ENCODE results near the gene CDKN1B. TPM values are rescaled to one million over a fixed set of nuclear protein-coding genes. Genes with fewer than 3 reads are reported as not detected.
A peak's percentile ranks its signal among the peaks of the same experiment; 100 is the strongest.

CDKN1B gene
- total RNA-seq, 3 donors from 2014 or later (not counting 1 experiment from before 2014, with no cell fraction given): 119 to 207 (median 130) TPM

DNA sequence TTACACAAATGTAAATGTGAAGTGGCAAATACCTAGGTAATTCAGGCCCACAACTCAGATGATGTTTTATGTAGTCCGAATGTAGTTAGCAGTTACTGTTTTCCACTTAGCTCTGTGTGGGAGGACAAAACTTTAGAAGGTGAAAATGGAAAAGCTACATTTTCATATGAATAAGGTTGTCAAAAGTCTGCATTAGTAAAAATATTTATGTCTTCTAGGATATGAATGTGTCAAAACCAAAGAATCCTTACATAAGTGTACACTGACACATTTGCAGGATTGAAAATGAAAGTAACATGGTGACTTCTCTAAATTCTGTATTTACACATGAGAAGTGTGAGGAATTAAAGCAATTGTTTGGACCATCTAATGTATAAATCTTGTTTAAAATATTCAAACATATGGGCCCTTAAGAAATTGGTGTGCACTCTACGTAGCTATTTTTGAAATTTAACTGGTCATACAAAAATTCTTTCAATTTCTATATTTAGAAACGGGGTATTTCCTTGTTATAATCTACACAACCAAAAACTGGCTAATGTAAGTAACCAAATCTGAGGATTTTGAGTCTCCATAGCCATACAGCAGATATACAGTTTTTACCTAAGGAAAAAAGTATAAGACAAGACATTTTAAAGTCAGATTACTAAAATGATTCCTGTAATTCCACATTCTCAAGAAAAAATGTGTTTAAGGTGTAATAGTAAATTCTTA is 5.4 kb downstream of the CDKN1B start:
- intact Hi-C loops (cut with micrococcal nuclease): loop anchor here (10.0 kb wide), 1 partner anchor 738 kb away; no protein-coding TSS in a partner anchor
- no peaks in the 10 kb centered on the region for H3K27me3 ChIP-seq (ENCODE audit: control insufficient read depth, insufficient read depth, low read length)

DNA sequence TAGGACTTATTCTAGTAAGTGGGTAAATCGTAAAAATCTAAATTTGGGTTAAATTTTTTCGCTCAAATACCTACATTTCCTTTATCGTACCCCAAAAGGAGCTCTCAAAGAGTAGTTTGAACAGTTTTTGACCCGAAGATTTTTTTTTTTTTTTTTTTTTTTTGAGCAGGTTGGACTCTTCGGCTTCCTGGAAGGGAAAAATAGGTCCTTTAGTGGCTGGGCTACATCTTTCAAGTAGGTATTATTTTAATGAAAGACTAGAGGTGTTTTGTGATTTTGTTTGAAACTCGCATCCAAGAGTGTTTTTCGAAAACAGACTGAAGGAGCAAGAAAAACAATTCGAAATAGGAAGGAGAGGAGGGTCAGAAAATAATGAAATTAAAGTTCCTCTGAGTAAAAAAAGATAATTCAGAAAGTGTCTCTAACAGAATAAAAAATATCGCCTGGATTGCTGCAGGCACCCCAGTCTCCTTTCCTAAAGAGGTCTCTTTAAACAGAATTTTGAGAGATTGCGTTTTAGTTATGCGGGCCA is 6.0 kb downstream of the CDKN1B start:
- peak in 1 of 2 donors; percentile 36 for DNase-seq
- intact Hi-C loops (cut with micrococcal nuclease): loop anchor here (10.0 kb wide), 1 partner anchor 738 kb away; no protein-coding TSS in a partner anchor
- no peaks in the 10 kb centered on the region for H3K27me3 ChIP-seq (ENCODE audit: control insufficient read depth, insufficient read depth, low read length)
- no peaks in the 10 kb centered on the region for H3K9me3 ChIP-seq (ENCODE audit: control insufficient read depth, insufficient read depth, low read length)
- 2% methylated on average over 8 of the region's 11 CpGs for WGBS (ENCODE audit: insufficient coverage)
- peak overlapping the region; percentile 100 for H3K4me3 Mint-ChIP-seq
- TF ChIP-seq, protein P1, sequence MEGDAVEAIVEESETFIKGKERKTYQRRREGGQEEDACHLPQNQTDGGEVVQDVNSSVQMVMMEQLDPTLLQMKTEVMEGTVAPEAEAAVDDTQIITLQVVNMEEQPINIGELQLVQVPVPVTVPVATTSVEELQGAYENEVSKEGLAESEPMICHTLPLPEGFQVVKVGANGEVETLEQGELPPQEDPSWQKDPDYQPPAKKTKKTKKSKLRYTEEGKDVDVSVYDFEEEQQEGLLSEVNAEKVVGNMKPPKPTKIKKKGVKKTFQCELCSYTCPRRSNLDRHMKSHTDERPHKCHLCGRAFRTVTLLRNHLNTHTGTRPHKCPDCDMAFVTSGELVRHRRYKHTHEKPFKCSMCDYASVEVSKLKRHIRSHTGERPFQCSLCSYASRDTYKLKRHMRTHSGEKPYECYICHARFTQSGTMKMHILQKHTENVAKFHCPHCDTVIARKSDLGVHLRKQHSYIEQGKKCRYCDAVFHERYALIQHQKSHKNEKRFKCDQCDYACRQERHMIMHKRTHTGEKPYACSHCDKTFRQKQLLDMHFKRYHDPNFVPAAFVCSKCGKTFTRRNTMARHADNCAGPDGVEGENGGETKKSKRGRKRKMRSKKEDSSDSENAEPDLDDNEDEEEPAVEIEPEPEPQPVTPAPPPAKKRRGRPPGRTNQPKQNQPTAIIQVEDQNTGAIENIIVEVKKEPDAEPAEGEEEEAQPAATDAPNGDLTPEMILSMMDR (IDR thresholded peaks at IDR 0.05): no peak
- peaks cover 23% of the 10 kb centered on the region for H3K36me3 Mint-ChIP-seq
- H3K27me3 Mint-ChIP-seq (ENCODE audit: low read depth in 2 of 2): no peaks in the 10 kb centered on the region
- H3K4me3 ChIP-seq (ENCODE audit: low read length): peak overlapping the region; percentile 61
- H3K4me1 ChIP-seq (ENCODE audit: control insufficient read depth, insufficient read depth, low read length): peaks cover 21% of the 10 kb centered on the region
- ATAC-seq: no peak
- H3K27ac ChIP-seq (ENCODE audit: low read length): peak overlapping the region; percentile 99
- peaks cover 57 to 77% of the 10 kb centered on the region in 2 donors for H3K4me1 Mint-ChIP-seq
- H3K9me3 Mint-ChIP-seq: no peaks in the 10 kb centered on the region
- peak overlapping the region; percentile 99 to 100 for H3K27ac Mint-ChIP-seq
- peaks cover 42% of the 10 kb centered on the region for H3K36me3 ChIP-seq (ENCODE audit: control insufficient read depth, insufficient read depth, low read length)

More for the DNA sequence above, 5.4 kb downstream of the CDKN1B start:
- Histone ChIP-seq H3K4me3 (ENCODE audit: low read length) (peak overlapping the region; percentile 61), H3K9me3 (ENCODE audit: control insufficient read depth, insufficient read depth, low read length) (no peaks in the 10 kb centered on the region), H3K27ac (ENCODE audit: low read length) (peak overlapping the region; percentile 99), H3K36me3 (ENCODE audit: control insufficient read depth, insufficient read depth, low read length) (peaks cover 40% of the 10 kb centered on the region), H3K4me1 (ENCODE audit: control insufficient read depth, insufficient read depth, low read length) (peaks cover 15% of the 10 kb centered on the region)
- Mint-ChIP-seq H3K36me3 (peaks cover 30% of the 10 kb centered on the region), H3K27me3 (ENCODE audit: low read depth in 2 of 2) (no peaks in the 10 kb centered on the region), H3K4me1 (peaks cover 54 to 74% of the 10 kb centered on the region in 2 donors), H3K9me3 (no peaks in the 10 kb centered on the region), H3K4me3 (peak overlapping the region; percentile 100), H3K27ac (peak overlapping the region; percentile 99 to 100)
- TF ChIP-seq, protein P1 (IDR thresholded peaks at IDR 0.05): no peak
- DNase-seq (peak in 1 of 2 donors; percentile 55), ATAC-seq (peak in 1 of 3 donors; percentile 7)
- 14% methylated on average over 1 of the region's 3 CpGs for WGBS (ENCODE audit: insufficient coverage)

DNA sequence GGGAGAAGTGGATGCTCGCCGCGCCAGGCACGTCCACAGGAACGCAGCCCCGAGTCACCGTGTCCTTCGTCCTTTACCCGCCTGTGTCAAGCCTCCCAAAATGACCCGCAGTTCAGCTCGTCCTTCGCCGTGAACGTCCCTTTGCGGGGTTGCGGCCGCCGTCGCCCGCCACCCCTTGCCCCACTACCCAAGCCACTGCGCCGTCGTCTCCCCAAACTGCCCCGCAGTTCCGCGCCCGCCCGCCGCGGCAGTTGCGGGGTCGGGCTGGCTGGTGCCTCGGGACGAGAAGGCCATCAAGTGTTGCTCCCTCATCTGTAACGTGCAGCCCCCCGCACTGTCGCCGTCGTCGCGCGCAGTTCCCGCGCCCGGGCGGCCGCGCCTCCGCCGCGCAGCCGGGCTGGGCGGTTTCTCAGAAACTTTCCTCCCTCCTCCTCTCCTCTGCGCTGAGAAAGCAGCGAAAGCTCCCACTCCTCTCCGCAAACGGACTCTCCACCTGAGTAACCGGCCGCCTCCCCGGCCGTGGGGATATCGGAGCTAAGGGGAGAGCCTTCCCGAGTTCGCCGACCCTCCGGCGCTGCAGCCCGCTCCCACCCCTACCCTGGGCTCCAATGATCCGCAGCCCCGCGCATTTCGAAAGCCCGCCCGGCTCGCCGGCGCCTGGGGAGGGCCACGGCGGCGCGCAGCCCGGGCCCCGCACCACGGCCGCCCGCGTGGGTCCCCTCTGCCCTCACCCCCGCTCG is 6.7 kb downstream of the CDKN1B start:
- H3K4me3 ChIP-seq (ENCODE audit: low read length): peak overlapping the region; percentile 61
- WGBS (ENCODE audit: insufficient coverage): under 1% methylated on average over 89 of the region's 89 CpGs
- peak; percentile 49 to 60 for DNase-seq
- Mint-ChIP-seq H3K4me1 (peaks cover 57 to 77% of the 10 kb centered on the region in 2 donors), H3K36me3 (peaks cover 17% of the 10 kb centered on the region), H3K27me3 (ENCODE audit: low read depth in 2 of 2) (no peaks in the 10 kb centered on the region), H3K27ac (peak overlapping the region; percentile 99 to 100), H3K4me3 (peak overlapping the region; percentile 100), H3K9me3 (no peaks in the 10 kb centered on the region)
- H3K27me3 ChIP-seq (ENCODE audit: control insufficient read depth, insufficient read depth, low read length): no peaks in the 10 kb centered on the region
- peak in 1 of 3 donors; percentile 5 for ATAC-seq
- H3K27ac ChIP-seq (ENCODE audit: low read length): peak overlapping the region; percentile 99
- H3K9me3 ChIP-seq (ENCODE audit: control insufficient read depth, insufficient read depth, low read length): no peaks in the 10 kb centered on the region
- H3K36me3 ChIP-seq (ENCODE audit: control insufficient read depth, insufficient read depth, low read length): peaks cover 36% of the 10 kb centered on the region
- TF ChIP-seq, protein P1 (IDR thresholded peaks at IDR 0.05): no peak
- H3K4me1 ChIP-seq (ENCODE audit: control insufficient read depth, insufficient read depth, low read length): peaks cover 26% of the 10 kb centered on the region
- intact Hi-C loops (cut with micrococcal nuclease): loop anchor here (2.0 to 10.0 kb wide), 2 partner anchors 367 to 739 kb away; partner anchors contain the start of gene BORCS5
